ENCODE measurements around the gene RHBDF1. TPM values are rescaled to one million over a fixed set of nuclear protein-coding genes. Genes with fewer than 3 reads are reported as not detected.

The RHBDF1 gene
- total and polyA plus RNA-seq, 10 of the 15 experiments (the other 5 are each of a cell fraction or from before 2014, with no cell fraction given): 0.04 to 0.85 (median 0.36) TPM; not detected in 3

DNA sequence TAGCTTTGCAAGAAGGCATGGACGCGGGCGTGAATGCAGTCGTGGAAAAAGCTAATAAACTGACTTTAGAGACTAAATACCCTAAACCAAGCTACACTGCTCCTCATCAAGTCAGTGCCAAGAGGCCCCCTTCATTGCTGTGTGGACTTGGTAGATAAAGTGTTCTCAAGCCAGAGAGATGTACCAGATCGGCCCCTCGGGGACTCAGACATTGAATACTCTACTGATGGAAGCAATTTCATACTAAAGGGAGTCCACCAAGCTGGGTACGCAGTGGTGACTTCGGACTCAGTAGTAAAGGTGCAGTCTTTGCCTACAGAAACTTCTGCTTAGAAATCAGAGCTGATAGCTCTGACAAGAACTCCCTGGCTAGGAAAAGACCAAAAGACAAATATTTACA is 27.8 kb downstream of the RHBDF1 start:
- no peak overlapping the region for H3K9ac ChIP-seq (ENCODE audit: control insufficient read depth, insufficient read depth, low read length)
- ATAC-seq: no peak
- H4K20me1 ChIP-seq (ENCODE audit: control insufficient read depth, insufficient read depth): no peaks in the 10 kb centered on the region
- peaks cover 4% of the 10 kb centered on the region; the same call in 1 of the 2 replicates for H3K4me1 ChIP-seq (ENCODE audit: control insufficient read depth, insufficient read depth, low read length)
- in situ Hi-C loops (cut with MboI): no loop called here
- WGBS (ENCODE audit: insufficient coverage, insufficient replicate concordance, low lambda C conversion rate, missing lambda C conversion rate): over 99% methylated on average over 8 of the region's 8 CpGs
- H3K27me3 ChIP-seq (replicated peaks in 1 of 2; ENCODE audit: control insufficient read depth in 2 of 2, insufficient read depth in 2 of 2, low read length in 1 of 2): no peaks in the 10 kb centered on the region
- RAD21 ChIA-PET (ENCODE audit: unreplicated experiment): no interaction called here
- H3K4me2 ChIP-seq (ENCODE audit: control insufficient read depth, insufficient read depth): no peak overlapping the region
- H2AFZ ChIP-seq (ENCODE audit: control insufficient read depth, low read depth, low read length): no peak overlapping the region
- no peak for DNase-seq (ENCODE audit: low read depth, low spot score)
- TF ChIP-seq, protein P1, sequence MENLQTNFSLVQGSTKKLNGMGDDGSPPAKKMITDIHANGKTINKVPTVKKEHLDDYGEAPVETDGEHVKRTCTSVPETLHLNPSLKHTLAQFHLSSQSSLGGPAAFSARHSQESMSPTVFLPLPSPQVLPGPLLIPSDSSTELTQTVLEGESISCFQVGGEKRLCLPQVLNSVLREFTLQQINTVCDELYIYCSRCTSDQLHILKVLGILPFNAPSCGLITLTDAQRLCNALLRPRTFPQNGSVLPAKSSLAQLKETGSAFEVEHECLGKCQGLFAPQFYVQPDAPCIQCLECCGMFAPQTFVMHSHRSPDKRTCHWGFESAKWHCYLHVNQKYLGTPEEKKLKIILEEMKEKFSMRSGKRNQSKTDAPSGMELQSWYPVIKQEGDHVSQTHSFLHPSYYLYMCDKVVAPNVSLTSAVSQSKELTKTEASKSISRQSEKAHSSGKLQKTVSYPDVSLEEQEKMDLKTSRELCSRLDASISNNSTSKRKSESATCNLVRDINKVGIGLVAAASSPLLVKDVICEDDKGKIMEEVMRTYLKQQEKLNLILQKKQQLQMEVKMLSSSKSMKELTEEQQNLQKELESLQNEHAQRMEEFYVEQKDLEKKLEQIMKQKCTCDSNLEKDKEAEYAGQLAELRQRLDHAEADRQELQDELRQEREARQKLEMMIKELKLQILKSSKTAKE (IDR thresholded peaks at IDR 0.05; ENCODE audit: low read depth, poor library complexity, severe bottlenecking): no peak
- TF ChIP-seq NFYA (IDR thresholded peaks at IDR 0.05; ENCODE audit: borderline replicate concordance, low read depth, low read length) (no peak), ZSCAN29 (IDR thresholded peaks at IDR 0.05) (no peak), RFX5 (IDR thresholded peaks at IDR 0.05; ENCODE audit: low read depth, low read length) (no peak), USF2 (IDR thresholded peaks at IDR 0.05; ENCODE audit: borderline replicate concordance, low read depth, low read length) (no peak), PAX8 (IDR thresholded peaks at IDR 0.05) (no peak), CEBPZ (IDR thresholded peaks at IDR 0.05; ENCODE audit: low read depth, low read length) (no peak)
- CTCF ChIA-PET: interaction anchor here (0.9 to 1.8 kb wide), 2 partner anchors 21 to 52 kb away, joined by 3 to 8 read pairs; no protein-coding TSS in a partner anchor
- H3K36me3 ChIP-seq (ENCODE audit: control insufficient read depth in 2 of 2, insufficient read depth in 2 of 2, low read length in 1 of 2): peaks cover 12% of the 10 kb centered on the region in 2 experiments
- POLR2A ChIA-PET: interaction anchor here (0.6 to 1.3 kb wide), 2 partner anchors 8 to 21 kb away, joined by 5 read pairs; partner anchors contain the start of gene POLR3K
- H3K4me3 ChIP-seq: no peak overlapping the region
- H3K79me2 ChIP-seq (ENCODE audit: control insufficient read depth, insufficient read depth, low read length): peaks cover 5% of the 10 kb centered on the region
- SMC1A ChIA-PET (ENCODE audit: uncharacterized antibody, unreplicated experiment): interaction anchor here (1.2 kb wide), 1 partner anchor 9 kb away, joined by 4 read pairs; the partner anchor contains the start of genes POLR3K and SNRNP25
- H3K27ac ChIP-seq (ENCODE audit: control insufficient read depth, insufficient read depth): no peak overlapping the region
- H3K9me3 ChIP-seq (replicated peaks; ENCODE audit: control insufficient read depth, insufficient read depth, low read length): no peaks in the 10 kb centered on the region
- FAIRE-seq: no peak
- intact Hi-C loops (cut with micrococcal nuclease; ENCODE audit: unreplicated experiment): no loop called here
- TSS peak; percentile 33 for BruUV-seq (replicated peaks)
